GM18502 (cell line): ENCODE data around the gene AGAP3.
A peak's percentile ranks its signal among the peaks of the same experiment; 100 is the strongest.

Experiments
- ATAC-seq: cut with Tn5 transposase; IDR thresholded peaks from one replicate; pipeline ENCODE4 v1.9.1; 2021; ENCODE audit warnings: mild to moderate bottlenecking; ENCODE audit not compliant: unreplicated experiment, poor library complexity

AGAP3 gene

DNA sequence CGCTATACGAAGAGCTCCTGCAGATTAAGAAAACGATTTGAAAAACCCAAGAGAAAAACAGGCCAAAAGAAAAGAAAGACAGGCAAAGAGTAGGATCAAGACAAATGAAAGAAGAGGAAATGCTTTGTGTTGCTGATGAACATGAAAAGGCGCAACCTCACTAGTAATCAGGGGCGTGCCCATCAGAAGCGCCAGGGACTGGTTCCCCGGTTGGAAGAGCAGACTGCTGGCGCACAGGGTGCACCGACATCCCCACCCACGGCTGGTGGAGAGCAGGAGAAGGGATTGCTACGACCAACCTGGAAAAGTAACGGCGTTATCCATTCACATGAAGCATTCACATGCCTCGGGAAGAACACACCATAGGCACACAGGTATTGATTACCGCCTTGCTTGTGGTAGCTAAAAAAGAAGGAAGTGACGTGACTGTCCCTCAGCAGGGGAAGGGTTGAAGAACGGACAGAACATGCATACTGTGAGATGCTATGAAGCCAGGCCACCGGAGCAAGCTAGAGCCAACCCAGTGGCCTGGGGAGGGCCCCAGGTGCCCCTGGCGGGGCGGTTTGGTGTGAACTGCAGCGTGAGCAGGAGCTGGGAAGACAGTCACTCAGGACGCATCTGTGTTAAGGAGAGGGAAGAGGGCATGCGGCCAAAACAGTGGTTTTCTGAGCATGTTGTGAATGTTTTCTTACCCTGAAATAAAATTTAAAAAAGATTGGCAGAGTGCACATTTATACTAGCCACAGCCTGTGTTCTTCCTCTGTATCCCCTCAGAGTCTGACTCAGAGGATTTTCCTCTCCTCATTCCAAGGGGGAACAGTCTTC is 18.3 kb downstream of the AGAP3 start:
- no peak for ATAC-seq

DNA sequence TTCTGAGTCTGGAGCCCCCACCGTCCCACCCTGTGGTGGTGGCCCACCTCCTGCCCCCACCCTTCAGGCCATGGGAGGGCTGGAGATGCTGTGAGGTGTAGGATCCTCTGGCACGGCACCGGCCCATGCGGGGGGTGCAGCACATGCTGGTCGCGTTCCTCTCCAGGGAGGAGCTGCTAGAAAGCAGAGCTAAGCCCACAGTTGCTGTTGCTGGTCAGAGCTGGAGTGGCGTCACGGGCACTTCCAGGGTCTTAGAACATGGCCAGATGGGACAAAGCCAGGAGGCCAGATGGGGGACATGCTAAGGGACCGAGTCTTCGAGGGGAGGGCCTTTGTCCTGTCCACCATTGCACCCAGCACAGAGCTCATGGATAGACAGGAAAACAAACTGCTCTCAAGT is 21.6 kb downstream of the AGAP3 start:
- ATAC-seq = no peak

DNA sequence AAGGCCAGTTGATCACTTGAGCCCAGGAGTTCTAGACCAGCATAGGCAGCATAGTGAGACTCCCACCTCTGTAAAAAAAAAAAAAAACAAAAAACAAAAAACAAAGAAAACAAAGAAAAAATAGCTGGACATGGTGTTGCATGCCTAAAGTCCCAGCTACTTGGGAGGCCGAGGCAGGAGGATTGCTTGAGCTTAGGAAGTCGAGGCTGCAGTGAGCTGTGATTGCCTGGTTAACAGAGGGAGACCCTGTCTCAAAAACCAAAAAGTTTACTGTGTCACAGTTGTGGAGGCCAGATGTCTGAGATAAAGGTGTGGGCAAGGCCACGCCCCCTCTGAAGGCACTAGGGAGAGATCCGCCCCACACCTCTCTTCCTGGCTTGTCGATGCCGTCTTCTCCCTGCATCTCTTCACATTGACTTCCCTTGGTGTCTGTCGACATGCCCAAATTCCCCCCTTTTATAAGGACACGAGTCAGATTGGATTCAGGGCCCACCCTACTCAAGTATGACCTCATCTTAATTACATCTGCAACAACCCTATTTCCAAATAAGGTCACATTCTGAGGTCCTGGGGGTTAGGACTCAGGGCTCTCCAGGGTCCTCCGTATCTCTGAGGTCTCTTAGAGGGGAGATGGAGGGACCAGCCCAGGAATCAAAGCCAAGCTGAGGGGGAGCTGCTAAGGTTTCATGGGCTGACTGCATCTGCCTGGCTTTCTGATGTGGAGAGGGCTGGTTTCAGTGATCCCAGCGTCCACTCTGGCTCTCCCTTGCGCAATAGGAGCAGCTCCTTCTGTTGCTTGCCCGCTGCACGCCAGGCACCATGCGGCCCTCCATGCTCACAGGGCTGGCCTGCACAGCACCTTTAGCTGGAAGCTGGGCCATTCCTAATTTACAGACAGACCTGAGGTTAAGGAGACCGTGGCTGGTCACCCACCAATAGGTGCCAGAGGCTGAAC is 23.1 kb downstream of the AGAP3 start:
- no peak for ATAC-seq

DNA sequence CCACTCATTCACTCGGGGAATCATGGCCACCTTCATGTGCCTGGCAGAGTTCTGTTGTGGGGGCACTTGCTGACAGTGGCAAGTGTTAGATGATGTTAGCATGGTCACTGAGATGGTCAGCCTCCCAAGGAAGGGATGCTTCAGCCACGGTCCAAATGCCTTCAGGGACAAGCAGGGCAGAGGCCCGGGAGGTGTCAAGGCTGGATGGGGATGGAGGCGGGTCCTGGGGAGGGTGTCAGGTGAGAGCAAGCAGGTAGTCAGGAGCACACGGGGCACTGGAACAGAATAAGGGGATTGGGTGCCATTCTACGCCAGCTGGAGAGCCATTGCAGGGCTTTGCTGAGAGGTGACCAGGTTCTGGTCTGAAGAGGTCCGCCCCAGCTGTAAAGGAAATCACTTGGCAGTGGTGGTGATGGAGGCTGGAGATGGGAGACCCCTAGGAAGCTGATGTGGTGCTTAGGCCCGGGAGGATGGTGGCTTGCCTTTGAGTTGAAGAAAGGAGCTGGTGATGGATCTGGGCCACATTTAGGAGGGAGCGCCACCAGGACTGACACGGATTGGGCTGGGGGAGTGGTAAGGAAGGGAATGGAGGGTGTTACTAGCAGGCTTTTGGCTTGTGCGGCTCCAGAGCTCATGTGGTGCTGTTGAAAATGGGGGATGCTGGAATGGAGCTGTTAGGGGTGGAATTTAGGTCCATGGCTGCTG is 24.1 kb downstream of the AGAP3 start:
- no peak for ATAC-seq

DNA sequence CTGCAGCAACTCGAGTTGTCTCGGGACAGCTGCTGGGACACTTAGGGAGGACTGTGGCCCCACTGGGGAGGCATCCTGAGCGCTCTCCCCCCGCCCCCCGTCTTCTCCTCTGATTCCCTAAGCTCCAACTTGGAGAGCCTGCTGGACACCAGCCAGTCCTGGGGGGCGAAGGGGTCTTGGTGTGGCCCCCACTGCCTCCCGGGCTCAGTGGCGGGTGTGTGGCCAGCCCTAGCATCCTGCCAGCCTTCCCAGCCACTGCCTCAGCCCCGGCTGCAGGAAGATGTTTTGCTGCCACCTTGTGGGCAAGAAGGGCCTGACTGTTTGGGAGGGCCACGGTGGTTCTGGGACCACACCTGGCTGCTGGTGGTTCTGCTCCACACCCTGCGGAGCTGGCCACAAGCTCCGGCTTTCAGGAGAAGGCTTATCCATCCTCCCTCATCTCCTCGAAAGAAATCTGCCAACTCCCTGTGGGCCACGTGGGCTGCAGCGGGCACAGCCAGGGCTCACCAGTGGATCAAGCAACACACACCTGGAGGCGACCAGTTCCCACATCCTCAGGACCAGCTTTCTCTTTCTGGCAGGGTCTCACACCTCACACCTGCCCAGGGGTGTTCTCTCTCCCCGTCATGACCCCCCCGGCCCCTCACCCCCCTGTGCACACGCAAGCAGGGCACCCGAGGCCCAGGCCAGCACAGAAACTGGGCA is 24.8 kb downstream of the AGAP3 start:
- peak; percentile 81 for ATAC-seq

DNA sequence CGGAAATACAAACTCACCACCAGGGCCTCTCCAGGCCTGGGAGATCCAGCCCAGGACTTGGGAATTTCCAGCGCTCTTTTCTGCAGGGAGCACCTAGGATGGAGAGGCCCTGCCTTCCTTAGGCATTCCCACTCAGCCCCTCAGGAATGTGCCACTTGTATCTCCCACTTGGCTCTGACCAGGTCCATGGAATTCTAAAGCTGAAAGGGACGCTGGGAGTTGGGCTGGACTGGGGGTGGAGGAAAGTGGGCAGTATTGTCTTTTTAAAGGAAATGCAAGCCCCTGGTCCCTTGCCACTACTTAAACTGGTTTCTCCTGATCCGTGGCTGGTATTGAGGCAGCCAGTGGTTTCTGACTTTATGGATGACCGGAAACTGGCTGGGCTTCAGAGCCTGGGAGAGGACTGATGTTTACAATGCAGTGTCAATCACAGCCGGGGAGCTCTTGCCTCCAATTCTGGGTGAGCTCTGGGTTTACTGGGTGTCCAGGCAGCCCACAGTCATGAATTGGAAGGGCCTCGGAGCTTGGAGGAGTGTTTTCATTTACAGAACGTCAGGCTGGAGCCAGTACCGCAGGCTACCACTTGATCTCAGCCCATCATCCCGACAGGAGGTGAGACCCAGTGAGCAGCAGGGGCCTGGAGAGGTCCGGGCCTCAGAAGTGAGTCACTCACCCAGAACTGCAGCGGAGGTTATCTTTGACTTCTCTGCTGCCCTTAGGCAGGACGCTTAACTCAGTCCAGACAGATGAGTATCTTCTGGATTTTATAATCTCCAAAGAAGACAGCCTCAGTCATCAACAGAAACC is 27.3 kb downstream of the AGAP3 start:
- no peak for ATAC-seq

DNA sequence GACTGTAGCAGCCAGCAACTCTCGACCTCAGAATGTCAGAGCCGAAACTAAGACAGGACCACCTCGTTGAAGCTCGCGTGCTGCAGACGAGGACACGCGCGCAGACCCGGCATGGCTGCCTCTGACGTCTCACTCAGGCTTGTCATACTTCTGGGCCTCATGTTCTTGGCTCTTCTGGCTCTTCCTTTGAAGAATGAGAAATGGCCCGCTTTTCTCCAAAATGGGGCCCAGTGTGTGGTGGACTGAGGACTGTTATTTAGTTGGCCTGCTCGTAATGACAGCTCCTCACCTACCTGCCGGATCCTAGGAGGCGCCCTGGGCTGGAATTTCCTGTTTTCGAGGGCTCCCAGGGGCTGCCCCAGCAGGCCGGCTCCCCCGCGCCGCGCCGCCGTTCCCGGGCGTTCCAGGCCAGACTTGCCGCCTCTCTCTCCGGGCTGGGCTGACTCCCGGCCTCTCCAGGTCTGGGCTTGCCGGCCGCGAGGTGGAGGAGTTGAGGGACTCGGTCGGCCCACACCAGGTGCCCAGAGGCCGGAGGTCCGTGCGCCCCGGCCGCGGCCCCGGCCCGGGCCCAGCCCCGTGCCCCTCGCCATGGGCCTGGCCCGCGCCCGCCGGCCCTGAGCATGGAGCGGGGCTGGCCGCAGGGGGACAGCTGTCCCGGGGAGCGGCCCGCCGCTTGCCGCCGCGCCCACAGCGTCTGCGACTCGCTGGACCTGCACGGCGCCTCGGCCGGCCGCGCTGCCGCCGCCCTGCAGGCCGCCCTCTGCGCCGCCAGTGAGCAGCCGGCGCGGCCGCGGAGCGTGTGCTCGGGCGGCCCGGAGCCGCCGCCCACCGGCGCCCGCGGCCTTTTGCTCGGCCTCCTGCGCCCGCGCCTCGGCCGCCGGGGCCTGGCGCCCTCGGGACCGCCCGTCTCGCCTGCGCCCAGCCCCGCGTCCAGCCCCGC is 28.1 kb downstream of the AGAP3 start:
- ATAC-seq = no peak

DNA sequence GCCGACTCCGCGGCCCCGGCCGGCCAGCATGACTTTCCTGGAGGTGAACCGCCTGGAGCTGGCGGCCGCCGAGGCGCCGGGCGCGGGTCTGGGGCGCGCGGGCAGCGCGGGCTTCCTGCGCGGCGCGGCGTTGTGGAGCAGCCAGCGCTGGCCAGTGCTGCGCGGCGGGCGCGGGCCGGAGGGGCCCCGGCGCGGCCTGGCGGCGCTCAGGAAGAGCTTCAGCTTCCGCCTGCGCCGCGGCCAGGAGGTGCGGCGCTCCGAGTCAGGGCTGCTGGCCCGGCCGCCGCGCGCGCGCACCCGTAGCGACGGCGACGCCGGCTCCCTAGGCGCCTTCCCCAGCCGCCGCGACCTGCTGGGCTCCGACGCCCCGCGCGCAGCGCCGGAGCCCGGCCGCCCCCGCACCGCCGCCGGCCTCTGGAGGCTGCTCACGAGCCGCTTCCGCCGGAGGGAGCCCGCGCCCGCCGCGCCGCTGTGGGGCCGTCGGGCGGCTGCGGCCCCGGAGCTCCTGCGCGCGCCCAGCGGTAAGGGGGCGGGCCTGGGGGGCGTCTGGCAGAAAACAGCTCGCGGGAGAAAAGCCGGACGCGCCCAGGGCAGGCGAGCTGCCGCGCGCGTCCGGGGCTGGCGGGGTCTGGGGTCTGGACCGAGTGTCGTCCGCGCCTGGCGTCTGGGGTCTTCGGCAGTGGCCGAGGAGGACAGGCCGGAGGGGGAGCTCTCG is 29.0 kb downstream of the AGAP3 start:
- ATAC-seq = no peak

DNA sequence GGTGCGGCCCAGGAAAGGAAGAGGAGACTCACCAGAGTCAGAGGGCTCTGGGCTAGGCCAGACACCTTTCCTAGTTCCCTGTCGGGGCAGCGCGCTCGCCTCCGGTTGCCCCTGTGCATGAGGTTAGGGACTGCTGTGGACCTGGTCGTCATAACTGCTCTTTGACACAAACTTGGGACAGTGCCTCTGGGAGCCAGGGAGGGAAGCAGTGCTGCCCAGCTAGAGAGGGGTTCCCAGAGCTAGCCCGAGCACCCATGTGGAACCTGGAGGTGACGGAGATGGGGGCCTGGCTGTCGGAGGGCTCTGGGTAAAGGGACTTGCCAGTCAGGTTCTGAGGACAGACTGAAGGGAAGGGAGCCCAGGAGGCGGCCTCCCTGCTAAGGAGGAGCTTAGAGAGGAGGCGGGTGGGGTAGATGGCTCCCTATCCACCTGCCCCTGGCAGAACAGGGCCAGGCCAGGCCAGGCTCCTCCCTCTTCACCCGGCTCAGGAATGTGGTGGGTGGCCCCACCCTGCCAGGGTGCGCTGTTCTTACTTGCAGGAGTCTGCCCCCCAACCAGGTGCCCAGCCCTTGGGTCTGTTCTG is 29.7 kb downstream of the AGAP3 start:
- no peak for ATAC-seq

DNA sequence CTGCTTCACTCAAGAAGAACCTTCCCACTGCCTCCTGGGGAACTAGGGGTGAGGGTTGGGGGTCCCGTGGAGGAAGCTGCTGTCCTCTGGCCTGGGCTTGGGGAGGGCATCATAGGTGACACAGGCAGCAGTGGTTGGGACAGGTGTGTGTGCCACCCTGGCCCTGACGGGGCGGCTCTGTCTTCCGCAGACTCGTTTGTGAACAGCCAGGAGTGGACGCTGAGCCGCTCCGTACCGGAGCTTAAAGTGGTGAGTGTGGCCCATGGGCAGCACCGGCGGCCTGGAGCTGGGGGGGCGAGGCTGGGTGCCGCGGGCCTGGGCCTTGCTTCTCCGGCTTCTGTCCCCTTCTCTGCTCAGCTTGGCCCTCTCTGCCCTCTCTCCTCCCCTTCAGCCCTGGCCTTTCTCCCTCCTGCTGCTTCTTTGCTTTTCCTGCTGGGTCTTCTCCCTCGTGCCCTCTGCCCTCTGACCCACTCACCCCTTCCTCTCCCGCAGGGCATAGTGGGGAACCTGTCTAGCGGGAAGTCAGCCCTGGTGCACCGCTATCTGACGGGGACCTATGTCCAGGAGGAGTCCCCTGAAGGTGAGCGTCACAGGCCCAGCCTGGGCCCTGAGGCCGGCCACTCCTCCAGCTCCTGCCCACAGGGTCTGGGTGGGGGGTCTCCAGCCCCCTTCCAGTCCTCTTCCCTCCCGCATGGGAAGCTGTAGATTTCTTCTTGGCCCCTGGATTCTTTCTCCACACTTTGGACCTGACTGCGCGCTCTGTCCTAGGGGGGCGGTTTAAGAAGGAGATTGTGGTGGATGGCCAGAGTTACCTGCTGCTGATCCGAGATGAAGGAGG is 30.5 kb downstream of the AGAP3 start:
- no peak for ATAC-seq

DNA sequence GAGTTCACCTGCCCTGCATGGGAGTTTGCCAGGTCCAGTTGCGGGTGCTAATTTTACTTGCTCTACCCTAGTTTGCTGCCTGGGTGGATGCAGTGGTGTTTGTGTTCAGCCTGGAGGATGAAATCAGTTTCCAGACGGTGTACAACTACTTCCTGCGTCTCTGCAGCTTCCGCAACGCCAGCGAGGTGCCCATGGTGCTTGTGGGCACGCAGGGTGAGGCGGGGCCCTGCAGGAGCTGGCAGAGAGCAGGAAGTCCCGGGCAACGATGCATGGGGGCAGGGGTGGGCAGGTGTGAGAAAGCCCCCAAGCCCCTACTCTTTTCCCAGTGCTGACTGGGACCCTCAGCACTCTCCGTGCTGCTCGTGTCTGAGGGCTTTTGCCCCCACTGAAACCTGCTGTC is 31.3 kb downstream of the AGAP3 start:
- ATAC-seq = no peak

DNA sequence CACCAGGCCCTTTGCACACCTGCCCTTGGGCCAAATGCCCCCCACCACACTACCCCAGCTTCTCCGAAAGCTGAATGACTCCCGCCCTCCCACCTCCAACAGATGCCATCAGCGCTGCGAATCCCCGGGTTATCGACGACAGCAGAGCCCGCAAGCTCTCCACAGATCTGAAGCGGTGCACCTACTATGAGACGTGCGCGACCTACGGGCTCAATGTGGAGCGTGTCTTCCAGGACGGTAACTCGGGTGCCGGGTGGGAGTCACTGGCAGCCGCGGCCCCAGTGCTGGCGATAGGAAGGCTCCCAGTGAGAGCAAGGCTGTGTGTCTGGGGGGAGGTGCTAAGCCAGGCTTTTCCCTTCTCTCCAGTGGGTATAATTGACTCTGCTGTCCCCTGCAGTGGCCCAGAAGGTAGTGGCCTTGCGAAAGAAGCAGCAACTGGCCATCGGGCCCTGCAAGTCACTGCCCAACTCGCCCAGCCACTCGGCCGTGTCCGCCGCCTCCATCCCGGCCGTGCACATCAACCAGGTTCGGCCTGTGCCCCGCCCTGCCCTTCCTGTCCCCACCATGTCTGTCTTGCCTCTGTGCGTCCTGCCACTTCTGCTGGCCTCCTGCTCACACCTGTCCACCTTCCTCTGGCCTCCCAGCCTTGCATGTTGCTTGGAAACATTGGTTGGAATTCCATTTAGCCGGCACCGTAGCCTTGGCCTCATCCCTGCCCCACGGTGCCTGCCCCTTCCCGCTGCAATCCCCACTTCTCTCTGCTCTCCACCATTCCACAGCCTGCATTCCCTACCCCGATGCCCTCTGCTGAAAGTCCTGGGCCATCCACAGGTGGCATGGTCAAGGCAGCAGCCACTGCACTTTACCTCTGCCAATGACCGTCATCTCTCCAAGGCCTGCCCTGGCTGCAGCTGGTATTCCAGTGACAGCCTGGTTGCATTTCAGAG is 32.1 kb downstream of the AGAP3 start:
- no peak for ATAC-seq

DNA sequence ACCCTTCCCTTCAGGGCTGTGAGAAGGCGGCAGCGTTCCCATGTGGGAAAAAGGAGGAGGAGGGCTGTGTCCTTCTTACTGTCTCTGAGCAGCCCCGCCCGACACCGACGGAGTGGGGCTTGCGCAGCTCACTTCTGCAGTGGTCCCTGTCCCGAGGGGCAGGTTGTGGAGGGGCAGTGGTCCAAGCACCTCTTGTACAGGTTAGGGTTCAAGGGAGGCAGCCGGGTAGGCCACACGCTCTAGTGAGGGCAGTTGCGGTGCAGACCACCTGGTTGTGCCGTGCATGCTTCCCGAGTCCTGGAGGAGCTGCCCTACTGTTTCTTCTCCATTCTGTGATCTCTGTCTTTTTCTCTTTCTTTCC is 32.8 kb downstream of the AGAP3 start:
- no peak for ATAC-seq

DNA sequence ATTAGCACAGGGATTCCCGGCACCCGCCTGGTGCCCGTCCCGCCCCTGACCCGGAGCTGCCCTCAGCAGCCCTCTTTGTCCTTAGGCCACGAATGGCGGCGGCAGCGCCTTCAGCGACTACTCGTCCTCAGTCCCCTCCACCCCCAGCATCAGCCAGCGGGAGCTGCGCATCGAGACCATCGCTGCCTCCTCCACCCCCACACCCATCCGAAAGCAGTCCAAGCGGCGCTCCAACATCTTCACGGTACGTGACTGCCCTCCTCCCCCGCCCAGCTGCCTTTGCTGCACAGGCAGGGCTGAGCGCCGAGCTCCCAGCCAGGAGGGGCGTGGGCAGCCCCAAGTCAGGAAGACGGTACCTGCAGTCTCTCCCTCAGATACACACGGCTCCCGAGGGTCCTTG is 33.6 kb downstream of the AGAP3 start:
- ATAC-seq = no peak

DNA sequence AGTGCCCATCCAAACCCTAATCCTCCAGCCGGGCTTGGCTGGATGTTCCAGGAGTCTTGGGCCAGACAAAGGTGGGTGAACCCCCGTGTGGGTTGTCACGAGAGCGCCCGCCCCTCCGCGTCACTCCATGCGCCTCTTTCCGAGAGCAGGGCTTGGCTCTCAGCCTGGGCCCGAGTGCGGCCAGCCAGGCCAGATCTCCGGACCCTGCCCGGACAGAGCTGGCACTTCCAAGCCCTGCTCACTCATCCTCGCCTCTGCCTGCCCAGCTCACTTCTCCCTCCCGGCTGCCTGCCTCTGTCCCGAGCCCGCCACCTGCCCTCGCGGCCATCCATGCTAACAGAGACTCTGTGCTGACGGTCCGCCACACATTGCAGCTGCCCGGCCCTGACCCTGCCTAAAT is 34.6 kb downstream of the AGAP3 start:
- no peak for ATAC-seq
